Activated T-cell treated with anti-CD3 and anti-CD28 coated beads, Interleukin-2, amount 50 U/mL, for 48 hours (primary cell): Measurements from ENCODE around the gene CEP250.
"Not testable (repeated sequence)": the region's sequence is repeated elsewhere in the genome, so short reads cannot be mapped to it uniquely, and the experiment has no call there.

Experiments
- DNase-seq, 2 experiments: peaks; one replicate each; pipeline ENCODE4 v3.0.0-alpha.2; 2020

The CEP250 gene

GRCh38 chr20:35454881-35455609 lies at the start of gene CEP250:
CEP250 (plus strand) TSS chr20:35455598; CDS start chr20:35462368, 6,770 bp downstream.
- peak; percentile 96 for DNase-seq

GRCh38 chr20:35405775-35406174 lies 49.6 kb upstream of the CEP250 start:
- no peak for DNase-seq

- no peak for DNase-seq
Measured at GRCh38 chr20:35408270-35408669, 47.1 kb upstream of the CEP250 start.

- no peak for DNase-seq
Measured at GRCh38 chr20:35409542-35409941, 45.9 kb upstream of the CEP250 start.

- no peak for DNase-seq
Measured at GRCh38 chr20:35410613-35411012, 44.8 kb upstream of the CEP250 start.

- DNase-seq, result no peak
Measured at GRCh38 chr20:35421322-35421721, 34.1 kb upstream of the CEP250 start.

- DNase-seq, result no peak
Measured at GRCh38 chr20:35431621-35432429, 23.6 kb upstream of the CEP250 start.

- DNase-seq, result no peak
Measured at GRCh38 chr20:35432430-35432735, 23.0 kb upstream of the CEP250 start.

- DNase-seq, result no peak
Measured at GRCh38 chr20:35433337-35433736, 22.1 kb upstream of the CEP250 start.

- DNase-seq, result no peak
Measured at GRCh38 chr20:35434085-35435005, 21.1 kb upstream of the CEP250 start.

- DNase-seq, result no peak
Measured at GRCh38 chr20:35436177-35436573, 19.2 kb upstream of the CEP250 start.

GRCh38 chr20:35437599-35437998 lies 17.8 kb upstream of the CEP250 start:
- no peak for DNase-seq

GRCh38 chr20:35443003-35443402 lies 12.4 kb upstream of the CEP250 start:
- DNase-seq, result no peak

GRCh38 chr20:35444226-35444625 lies 11.2 kb upstream of the CEP250 start:
- no peak for DNase-seq

GRCh38 chr20:35446356-35447078 lies 8.9 kb upstream of the CEP250 start:
- no peak for DNase-seq

- DNase-seq, result peak; percentile 97 to 99
Measured at GRCh38 chr20:35447082-35447789, 8.2 kb upstream of the CEP250 start.

- no peak for DNase-seq
Measured at GRCh38 chr20:35448788-35449373, 6.5 kb upstream of the CEP250 start.

GRCh38 chr20:35449855-35450254 lies 5.5 kb upstream of the CEP250 start:
- DNase-seq, result not testable (repeated sequence)

GRCh38 chr20:35451295-35451694 lies 4.1 kb upstream of the CEP250 start:
- DNase-seq, result no peak

GRCh38 chr20:35453647-35454046 lies 1.8 kb upstream of the CEP250 start:
- DNase-seq, result no peak

- DNase-seq, result not testable (repeated sequence)
Measured at GRCh38 chr20:35456700-35457099, 1.3 kb downstream of the CEP250 start.
